Motor neuron (in vitro differentiated cells): ENCODE measurements around the gene SF3B2. TPM values are rescaled to one million over a fixed set of nuclear protein-coding genes. Genes with fewer than 3 reads are reported as not detected.

Source experiments
- ATAC-seq, 8 experiments: fragments of 200-7000 bp; cut with Tn5 transposase; replicated peaks in 6 of 8; 2 replicates each; pipeline ENCODE4 v1.8.0; 2021; ENCODE audit warnings: mild to moderate bottlenecking in 8 of 8, moderate library complexity in 8 of 8
- H3K27ac ChIP-seq, 2 donors: fragments of 250-450 bp; sonication (Bioruptor Pico); 2 replicates each; pipeline ENCODE4 v1.9.0; 2021; ENCODE audit warnings: antibody characterized with exemption in 2 of 2, mild to moderate bottlenecking in 2 of 2, moderate library complexity in 1 of 2
- H3K4me1 ChIP-seq, 2 donors: fragments of 250-450 bp; sonication (Bioruptor Pico); replicated peaks in 1 of 2; 2 replicates each; pipeline ENCODE4 v1.6.1; 2021; ENCODE audit warnings: antibody characterized with exemption in 2 of 2, mild to moderate bottlenecking in 2 of 2, moderate library complexity in 1 of 2
- H3K4me3 ChIP-seq, 5 donors: fragments of 250-450 bp; sonication (Bioruptor Pico); 2 replicates each; pipeline ENCODE4 v1.9.0; 2021; ENCODE audit warnings: antibody characterized with exemption in 5 of 5, mild to moderate bottlenecking in 5 of 5, moderate library complexity in 4 of 5
- WGBS, 10 experiments: fragments of 450-650 bp; shearing (Covaris generic); methylation state at CpG; one replicate each; pipeline ENCODE4 v1.0.0; 2022; 5-methylcytosine and 5-hydroxymethylcytosine counted together
- in situ Hi-C, 9 experiments: fragments of 400-800 bp; cut with MboI; loops; one replicate each; pipeline ENCODE4 v1.15.0; 2021; ENCODE audit warnings: low sequenced_read_pairs in 9 of 9, low pct_unique_long_range_greater_than_20kb in 2 of 9; ENCODE audit not compliant: unreplicated experiment in 9 of 9
- total RNA-seq, 8 experiments: library from RNA; unstranded; fragments of 300-600 nt; gene quantifications; 2 replicates each; pipeline versions ENCODE4 v1.2.3 to v1.2.4, GENCODE V29; 2022

The SF3B2 gene
- total RNA-seq, 8 experiments from 2014 or later, result 127 to 205 (median 176) TPM

DNA sequence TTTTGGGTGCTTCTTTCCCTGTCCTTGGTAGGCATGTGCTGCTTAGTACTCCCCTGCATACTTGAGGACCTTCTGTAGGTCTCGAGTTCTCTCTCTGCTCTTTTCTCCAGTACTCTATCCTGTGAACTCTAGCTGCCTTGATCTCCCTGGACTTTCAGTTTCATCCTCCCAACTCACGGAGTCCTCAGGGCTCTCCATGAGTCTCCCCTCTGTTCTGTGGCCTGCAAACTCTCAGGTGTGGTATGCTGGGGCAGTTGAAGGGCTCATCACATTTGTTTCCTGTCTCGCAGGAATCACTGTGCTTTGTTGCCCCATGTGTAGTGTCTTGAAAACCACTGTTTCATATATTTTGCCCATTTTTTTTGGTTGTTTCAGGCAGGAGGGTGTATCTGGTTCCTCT, 14.6 kb downstream of the SF3B2 start:
- no peak for ATAC-seq
- Histone ChIP-seq H3K4me1 (peaks cover 10 to 13% of the 10 kb centered on the region in 2 donors), H3K4me3 (no peak overlapping the region), H3K27ac (no peak overlapping the region)
- in situ Hi-C loops, result no loop called here
- 86 to 100% (median 100%) methylated on average over 1 to 3 of the region's 3 CpGs; no CpG with 5 or more reads in 2 of the 10 experiments for WGBS, 10 experiments

DNA sequence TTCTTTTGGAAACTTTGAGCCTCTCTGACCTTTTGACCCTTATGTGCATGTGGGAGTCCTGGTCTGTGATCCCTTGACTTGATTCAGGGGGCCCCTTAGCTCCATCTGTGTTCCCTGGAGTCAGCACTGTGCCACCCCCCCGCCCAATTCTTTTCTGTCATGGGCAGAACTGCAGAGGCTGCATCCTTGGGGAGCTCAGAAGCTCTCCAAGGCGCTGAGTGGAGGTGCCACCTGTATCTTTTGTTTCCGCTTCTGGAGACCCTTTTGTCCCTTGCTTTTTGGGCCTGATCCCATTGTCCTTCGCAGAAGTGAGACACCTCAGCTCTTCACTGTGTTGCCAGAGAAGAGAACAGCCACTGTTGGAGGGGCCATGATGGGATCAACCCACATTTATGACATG, 15.5 kb downstream of the SF3B2 start:
- H3K27ac ChIP-seq, result no peak overlapping the region
- 50 to 94% (median 78%) methylated on average over 1 to 3 of the region's 4 CpGs; no CpG with 5 or more reads in 4 of the 10 experiments for WGBS, 10 experiments
- in situ Hi-C loops, result no loop called here
- peaks cover 15 to 16% of the 10 kb centered on the region in 2 donors for H3K4me1 ChIP-seq
- no peak for ATAC-seq
- no peak overlapping the region for H3K4me3 ChIP-seq

DNA sequence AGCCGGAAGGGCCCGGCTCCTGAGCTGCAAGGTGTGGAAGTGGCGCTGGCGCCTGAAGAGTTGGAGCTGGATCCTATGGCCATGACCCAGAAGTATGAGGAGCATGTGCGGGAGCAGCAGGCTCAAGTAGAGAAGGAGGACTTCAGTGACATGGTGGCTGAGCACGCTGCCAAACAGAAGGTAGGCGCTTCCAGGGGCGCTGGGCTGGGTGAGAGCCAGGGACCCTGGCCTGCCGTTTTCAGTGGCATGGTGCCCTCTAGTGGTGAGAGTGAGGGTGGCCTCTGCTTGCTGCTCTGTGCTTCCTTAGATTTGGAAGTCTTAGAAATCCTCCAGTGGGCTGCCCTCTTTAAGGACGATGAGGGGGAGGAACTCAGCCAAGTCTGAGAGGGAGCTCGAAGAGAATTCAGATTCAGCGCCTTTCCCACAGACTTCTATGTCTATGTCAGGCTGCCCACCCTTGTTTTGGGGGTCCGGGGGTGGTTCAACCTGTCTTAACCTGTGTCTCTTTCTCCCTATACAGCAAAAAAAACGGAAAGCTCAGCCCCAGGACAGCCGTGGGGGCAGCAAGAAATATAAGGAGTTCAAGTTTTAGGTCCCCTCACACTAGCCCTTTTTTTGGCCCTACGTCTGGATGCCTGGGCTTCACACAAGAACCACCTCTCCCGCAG, 16.1 kb downstream of the SF3B2 start:
- WGBS, 10 experiments, result 27 to 94% (median 72%) methylated on average over 3 to 12 of the region's 17 CpGs; no CpG with 5 or more reads in 3 of the 10 experiments
- in situ Hi-C loops, result no loop called here
- H3K27ac ChIP-seq, result no peak overlapping the region

GRCh38 chr11:66068923-66069714, 17.0 kb downstream of the SF3B2 start:
- H3K27ac ChIP-seq, result peak overlapping the region; percentile 25 to 70
- ATAC-seq, result peak in 6 of 8 experiments; percentile 1 to 4 (median 2)
- peaks cover 16 to 17% of the 10 kb centered on the region in 2 donors for H3K4me1 ChIP-seq
- peak overlapping the region; percentile 57 to 86 (median 75) for H3K4me3 ChIP-seq
- WGBS, 10 experiments, result 35 to 93% (median 78%) methylated on average over 1 to 7 of the region's 14 CpGs; no CpG with 5 or more reads in 3 of the 10 experiments
- in situ Hi-C loops, result no loop called here

More for the DNA sequence above, 16.1 kb downstream of the SF3B2 start:
- peaks cover 16 to 17% of the 10 kb centered on the region in 2 donors for H3K4me1 ChIP-seq
- peak; percentile 5 to 49 (median 22) for ATAC-seq
- H3K4me3 ChIP-seq, result no peak overlapping the region

- in situ Hi-C loops, result no loop called here
- Histone ChIP-seq H3K4me1 (peaks cover 16 to 17% of the 10 kb centered on the region in 2 donors), H3K27ac (peak within 1 kb of the TSS; percentile 25 to 70), H3K4me3 (peak within 1 kb of the TSS; percentile 57 to 86 (median 75))
- WGBS, 10 experiments, result 3 to 22% methylated on average over 5 to 7 of the region's 120 CpGs; no CpG with 5 or more reads in 8 of the 10 experiments
- ATAC-seq, result peak; percentile 66 to 88 (median 79)
Measured at GRCh38 chr11:66069715-66070603, 17.8 kb downstream of the SF3B2 start, which contains the start of gene PACS1. Gene PACS1 (plus strand): TSS chr11:66070272. CDS start chr11:66070487, 215 bp downstream.

- ATAC-seq, result peak; percentile 27 to 50 (median 36)
- WGBS, 10 experiments, result 0 to 80% (median 23%) methylated on average over 1 to 10 of the region's 60 CpGs; no CpG with 5 or more reads in 2 of the 10 experiments
- H3K4me3 ChIP-seq, result peak overlapping the region; percentile 57 to 86 (median 75)
- peaks cover 16 to 17% of the 10 kb centered on the region in 2 donors for H3K4me1 ChIP-seq
- H3K27ac ChIP-seq, result peak overlapping the region; percentile 25 to 70
- in situ Hi-C loops, result no loop called here
Measured at GRCh38 chr11:66070604-66071380, 18.6 kb downstream of the SF3B2 start.

- in situ Hi-C loops, result no loop called here
- Histone ChIP-seq H3K27ac (no peak overlapping the region), H3K4me1 (peaks cover 16 to 17% of the 10 kb centered on the region in 2 donors), H3K4me3 (peak overlapping the region; percentile 57 to 86 (median 75))
- 0 to 100% (median 67%) methylated on average over 1 to 2 of the region's 2 CpGs; no CpG with 5 or more reads in 3 of the 10 experiments for WGBS, 10 experiments
- no peak for ATAC-seq
Measured at GRCh38 chr11:66071381-66071801, 19.2 kb downstream of the SF3B2 start.

GRCh38 chr11:66072081-66072480, 19.9 kb downstream of the SF3B2 start:
- 0 to 100% (median 82%) methylated on average over 1 to 3 of the region's 3 CpGs; no CpG with 5 or more reads in 2 of the 10 experiments for WGBS, 10 experiments
- in situ Hi-C loops, result no loop called here
- no peak for ATAC-seq
- H3K4me1 ChIP-seq, result peaks cover 16 to 17% of the 10 kb centered on the region in 2 donors
- peak overlapping the region in 1 of 5 donors; percentile 57 for H3K4me3 ChIP-seq
- H3K27ac ChIP-seq, result no peak overlapping the region

- no peak overlapping the region for H3K4me3 ChIP-seq
- peaks cover 16 to 17% of the 10 kb centered on the region in 2 donors for H3K4me1 ChIP-seq
- no peak overlapping the region for H3K27ac ChIP-seq
- in situ Hi-C loops, result no loop called here
- ATAC-seq, result no peak
- WGBS, 10 experiments, result 51 to 100% (median 86%) methylated on average over 1 to 6 of the region's 8 CpGs; no CpG with 5 or more reads in 3 of the 10 experiments
Measured at GRCh38 chr11:66072518-66072917, 20.4 kb downstream of the SF3B2 start.

GRCh38 chr11:66073669-66074068, 21.5 kb downstream of the SF3B2 start:
- ATAC-seq, result no peak
- Histone ChIP-seq H3K27ac (no peak overlapping the region), H3K4me3 (no peak overlapping the region), H3K4me1 (peaks cover 16 to 17% of the 10 kb centered on the region in 2 donors)
- in situ Hi-C loops, result no loop called here
- 93 to 100% (median 100%) methylated on average over 1 of the region's 1 CpG; no CpG with 5 or more reads in 6 of the 10 experiments for WGBS, 10 experiments

DNA sequence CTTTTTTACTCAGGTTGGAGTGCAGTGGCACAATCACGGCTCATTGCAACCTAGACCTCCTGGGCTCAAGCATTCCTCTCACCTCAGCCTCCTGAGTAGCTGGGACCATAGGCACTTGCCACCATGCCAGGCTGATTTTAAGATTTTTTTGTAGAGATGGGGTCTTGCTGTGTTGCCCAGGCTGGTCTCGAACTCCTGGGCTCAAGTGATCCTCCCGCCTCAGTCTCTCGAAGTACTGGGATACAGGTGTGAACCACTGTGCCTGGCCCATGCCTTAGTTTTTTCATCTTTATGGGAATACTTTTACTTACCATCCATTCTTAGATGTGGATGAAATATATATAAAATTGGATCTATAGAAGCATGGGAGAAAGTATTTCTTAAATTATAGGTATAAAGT, 23.1 kb downstream of the SF3B2 start:
- Histone ChIP-seq H3K27ac (no peak overlapping the region), H3K4me1 (peaks cover 9 to 13% of the 10 kb centered on the region in 2 donors), H3K4me3 (no peak overlapping the region)
- 89 to 100% (median 100%) methylated on average over 1 to 4 of the region's 4 CpGs; no CpG with 5 or more reads in 2 of the 10 experiments for WGBS, 10 experiments
- in situ Hi-C loops, result no loop called here
- no peak for ATAC-seq
